CD4-positive, alpha-beta memory T cell (primary cell): Measurements from ENCODE around the gene MSRB3. TPM values are rescaled to one million over a fixed set of nuclear protein-coding genes. Genes with fewer than 3 reads are reported as not detected.

Experiments used
- CTCF ChIA-PET: fragments of 350-600 bp; sonication (Branson Sonifier 250); formaldehyde crosslinking; loops from one replicate; lab custom pipeline; 2021; ENCODE audit warnings: inconsistent platforms; ENCODE audit not compliant: partially characterized antibody; lab: Charles Lee
- POLR2A ChIA-PET: fragments of 350-600 bp; sonication (Branson Sonifier 250); formaldehyde crosslinking; loops from one replicate; lab custom pipeline; 2021; ENCODE audit not compliant: partially characterized antibody; lab: Charles Lee
- DNase-seq, 5 donors: peaks; one replicate each; pipeline versions ENCODE4 v3.0.0 to v3.0.0-alpha.2; 2020 to 2022; ENCODE audit warnings: mixed read lengths in 1 of 5
- H3K27ac ChIP-seq: one replicate; pipeline ENCODE4 v1.7.0; 2013; ENCODE audit warnings: low read depth, low read length
- H3K27me3 ChIP-seq: 2 replicates; pipeline ENCODE4 v1.7.0; 2013; ENCODE audit warnings: mild to moderate bottlenecking, low read length, moderate library complexity; ENCODE audit not compliant: insufficient read depth
- H3K36me3 ChIP-seq: 2 replicates; pipeline ENCODE4 v1.7.0; 2013; ENCODE audit warnings: mild to moderate bottlenecking, low read length, moderate library complexity; ENCODE audit not compliant: insufficient read depth
- H3K4me1 ChIP-seq: 2 replicates; pipeline ENCODE4 v1.7.0; 2013; ENCODE audit warnings: mild to moderate bottlenecking, low read length, moderate library complexity; ENCODE audit not compliant: insufficient read depth
- H3K4me3 ChIP-seq, 2 donors: one replicate each; pipeline ENCODE4 v1.7.0; 2013; ENCODE audit warnings: low read length in 2 of 2, mild to moderate bottlenecking in 1 of 2
- H3K9me3 ChIP-seq, 2 donors: one replicate each; pipeline ENCODE4 v1.7.0; 2013; ENCODE audit warnings: low read length in 2 of 2, control low read depth in 1 of 2; ENCODE audit not compliant: control insufficient read depth in 1 of 2
- H3K27ac Mint-ChIP-seq, 7 donors: one replicate each; pipeline ENCODE4 v1.8.0; 2020 to 2021; ENCODE audit warnings: mixed read lengths in 7 of 7, mild to moderate bottlenecking in 6 of 7, inconsistent platforms in 3 of 7, moderate library complexity in 3 of 7
- H3K27me3 Mint-ChIP-seq, 2 donors: one replicate each; pipeline ENCODE4 v1.8.0; 2020 to 2021; ENCODE audit warnings: mixed read lengths in 2 of 2
- H3K36me3 Mint-ChIP-seq, 2 donors: one replicate each; pipeline ENCODE4 v1.8.0; 2020 to 2021; ENCODE audit warnings: mixed read lengths in 2 of 2, inconsistent platforms in 1 of 2, mild to moderate bottlenecking in 1 of 2
- H3K4me1 Mint-ChIP-seq, 4 donors: one replicate each; pipeline ENCODE4 v1.8.0; 2020 to 2021; ENCODE audit warnings: mixed read lengths in 4 of 4, mild to moderate bottlenecking in 1 of 4
- H3K4me3 Mint-ChIP-seq, 8 donors: one replicate each; pipeline ENCODE4 v1.8.0; 2020 to 2021; ENCODE audit warnings: mixed read lengths in 8 of 8, mild to moderate bottlenecking in 7 of 8, moderate library complexity in 6 of 8, inconsistent platforms in 3 of 8
- H3K9me3 Mint-ChIP-seq, 8 donors: one replicate each; pipeline ENCODE4 v1.8.0; 2020 to 2021; ENCODE audit warnings: mixed read lengths in 8 of 8, mild to moderate bottlenecking in 5 of 8, inconsistent platforms in 3 of 8, moderate library complexity in 1 of 8
- intact Hi-C: fragments of 100-400 bp; cut with micrococcal nuclease; formaldehyde crosslinking; loops from one replicate; pipeline ENCODE4 v1.15.1; 2023
- polyA plus RNA-seq, 2 donors: library from polyadenylated mRNA; unstranded; fragments of 300-500 nt; fragmentation: Illumina TruSeq; gene quantifications; one replicate each; pipeline ENCODE4 v1.2.3, GENCODE V29; 2021
- total RNA-seq, 2 experiments: library from RNA; stranded (reverse); gene quantifications; one replicate each; pipeline ENCODE4 v1.2.3, GENCODE V29; 2021

MSRB3 gene
- total and polyA plus RNA-seq, 4 experiments from 2014 or later: not detected

GRCh38 chr12:65252515-65252914 lies 26.0 kb upstream of the MSRB3 start:
- Histone ChIP-seq H3K36me3 (no peaks in the 10 kb centered on the region), H3K4me1 (no peaks in the 10 kb centered on the region), H3K4me3 (no peak overlapping the region), H3K9me3 (no peaks in the 10 kb centered on the region), H3K27ac (no peak overlapping the region), H3K27me3 (no peaks in the 10 kb centered on the region)
- H3K27me3 Mint-ChIP-seq: no peaks in the 10 kb centered on the region
- H3K27ac Mint-ChIP-seq: no peak overlapping the region
- peaks cover 0 to 2% (median 0%) of the 10 kb centered on the region in 4 donors for H3K4me1 Mint-ChIP-seq
- no peak overlapping the region for H3K4me3 Mint-ChIP-seq
- CTCF ChIA-PET: no interaction called here
- H3K36me3 Mint-ChIP-seq: peaks cover 10 to 13% of the 10 kb centered on the region in 2 donors
- H3K9me3 Mint-ChIP-seq: no peaks in the 10 kb centered on the region
- DNase-seq: no peak
- intact Hi-C loops: no loop called here
- POLR2A ChIA-PET: no interaction called here

- H3K27me3 ChIP-seq: no peaks in the 10 kb centered on the region
- Mint-ChIP-seq H3K27me3 (peaks cover 2 to 4% of the 10 kb centered on the region in 2 donors), H3K27ac (no peak overlapping the region), H3K9me3 (no peaks in the 10 kb centered on the region), H3K4me1 (no peaks in the 10 kb centered on the region), H3K36me3 (no peaks in the 10 kb centered on the region), H3K4me3 (no peak overlapping the region)
- ChIA-PET CTCF (no interaction called here), POLR2A (no interaction called here)
- no peaks in the 10 kb centered on the region for H3K36me3 ChIP-seq
- DNase-seq: no peak
- no peaks in the 10 kb centered on the region for H3K4me1 ChIP-seq
- no peaks in the 10 kb centered on the region for H3K9me3 ChIP-seq
- H3K27ac ChIP-seq: no peak overlapping the region
- no peak overlapping the region for H3K4me3 ChIP-seq
- intact Hi-C loops: no loop called here
Measured at GRCh38 chr12:65257986-65258385, 20.5 kb upstream of the MSRB3 start.

- Histone ChIP-seq H3K9me3 (no peaks in the 10 kb centered on the region), H3K4me1 (no peaks in the 10 kb centered on the region), H3K36me3 (no peaks in the 10 kb centered on the region), H3K27ac (no peak overlapping the region), H3K27me3 (no peaks in the 10 kb centered on the region), H3K4me3 (no peak overlapping the region)
- POLR2A ChIA-PET: no interaction called here
- H3K9me3 Mint-ChIP-seq: no peaks in the 10 kb centered on the region
- CTCF ChIA-PET: no interaction called here
- DNase-seq: no peak
- no peak overlapping the region for H3K27ac Mint-ChIP-seq
- peaks cover 2 to 5% of the 10 kb centered on the region in 2 donors for H3K27me3 Mint-ChIP-seq
- intact Hi-C loops: no loop called here
- no peaks in the 10 kb centered on the region for H3K36me3 Mint-ChIP-seq
- no peaks in the 10 kb centered on the region for H3K4me1 Mint-ChIP-seq
- H3K4me3 Mint-ChIP-seq: no peak overlapping the region
Measured at GRCh38 chr12:65259501-65259900, 19.0 kb upstream of the MSRB3 start.

GRCh38 chr12:65263777-65264176 lies 14.7 kb upstream of the MSRB3 start:
- H3K27ac Mint-ChIP-seq: no peak overlapping the region
- POLR2A ChIA-PET: no interaction called here
- H3K27ac ChIP-seq: no peak overlapping the region
- no peak overlapping the region for H3K4me3 Mint-ChIP-seq
- H3K27me3 ChIP-seq: no peaks in the 10 kb centered on the region
- H3K27me3 Mint-ChIP-seq: peaks cover 12 to 20% of the 10 kb centered on the region in 2 donors
- no peak overlapping the region for H3K4me3 ChIP-seq
- CTCF ChIA-PET: no interaction called here
- peaks cover 0 to 3% (median 0%) of the 10 kb centered on the region in 8 donors for H3K9me3 Mint-ChIP-seq
- H3K4me1 Mint-ChIP-seq: no peaks in the 10 kb centered on the region
- no peaks in the 10 kb centered on the region for H3K36me3 Mint-ChIP-seq
- DNase-seq: no peak
- H3K9me3 ChIP-seq: no peaks in the 10 kb centered on the region
- no peaks in the 10 kb centered on the region for H3K4me1 ChIP-seq
- no peaks in the 10 kb centered on the region for H3K36me3 ChIP-seq
- intact Hi-C loops: no loop called here

- ChIA-PET POLR2A (no interaction called here), CTCF (no interaction called here)
Measured at GRCh38 chr12:65266408-65266807, 12.1 kb upstream of the MSRB3 start.

GRCh38 chr12:65269603-65270002 lies 8.9 kb upstream of the MSRB3 start:
- Histone ChIP-seq H3K27me3 (peaks cover under 1% of the 10 kb centered on the region), H3K27ac (no peak overlapping the region), H3K4me3 (no peak overlapping the region), H3K9me3 (no peaks in the 10 kb centered on the region), H3K36me3 (no peaks in the 10 kb centered on the region), H3K4me1 (no peaks in the 10 kb centered on the region)
- no peak overlapping the region for H3K27ac Mint-ChIP-seq
- POLR2A ChIA-PET: no interaction called here
- H3K9me3 Mint-ChIP-seq: peaks cover 0 to 3% (median 0%) of the 10 kb centered on the region in 8 donors
- CTCF ChIA-PET: no interaction called here
- no peak overlapping the region for H3K4me3 Mint-ChIP-seq
- no peaks in the 10 kb centered on the region for H3K4me1 Mint-ChIP-seq
- peaks cover 16 to 21% of the 10 kb centered on the region in 2 donors for H3K27me3 Mint-ChIP-seq
- intact Hi-C loops: no loop called here
- no peak for DNase-seq
- no peaks in the 10 kb centered on the region for H3K36me3 Mint-ChIP-seq

More at GRCh38 chr12:65266408-65266807, 12.1 kb upstream of the MSRB3 start:
- Mint-ChIP-seq H3K27ac (no peak overlapping the region), H3K27me3 (peaks cover 9 to 17% of the 10 kb centered on the region in 2 donors), H3K36me3 (no peaks in the 10 kb centered on the region), H3K9me3 (peaks cover 0 to 3% (median 0%) of the 10 kb centered on the region in 8 donors), H3K4me3 (no peak overlapping the region), H3K4me1 (no peaks in the 10 kb centered on the region)
- DNase-seq: no peak
- Histone ChIP-seq H3K27ac (no peak overlapping the region), H3K9me3 (no peaks in the 10 kb centered on the region), H3K36me3 (no peaks in the 10 kb centered on the region), H3K4me1 (no peaks in the 10 kb centered on the region), H3K4me3 (no peak overlapping the region), H3K27me3 (no peaks in the 10 kb centered on the region)
- intact Hi-C loops: no loop called here

GRCh38 chr12:65274602-65275272 lies 3.7 kb upstream of the MSRB3 start:
- Mint-ChIP-seq H3K4me1 (peaks cover 0 to 3% (median 1%) of the 10 kb centered on the region in 4 donors), H3K4me3 (no peak overlapping the region), H3K36me3 (no peaks in the 10 kb centered on the region), H3K27ac (no peak overlapping the region), H3K9me3 (no peaks in the 10 kb centered on the region), H3K27me3 (peaks cover 27 to 31% of the 10 kb centered on the region in 2 donors)
- POLR2A ChIA-PET: no interaction called here
- no peak overlapping the region for H3K27ac ChIP-seq
- H3K4me3 ChIP-seq: no peak overlapping the region
- no peaks in the 10 kb centered on the region for H3K9me3 ChIP-seq
- no peaks in the 10 kb centered on the region for H3K4me1 ChIP-seq
- DNase-seq: no peak
- peaks cover 11% of the 10 kb centered on the region for H3K27me3 ChIP-seq
- CTCF ChIA-PET: no interaction called here
- H3K36me3 ChIP-seq: no peaks in the 10 kb centered on the region
- intact Hi-C loops: no loop called here
